Muscle of back (tissue), 11 donors: Measurements from ENCODE around the gene TRANK1. TPM values are rescaled to one million over a fixed set of nuclear protein-coding genes. Genes with fewer than 3 reads are reported as not detected.
A peak's percentile ranks its signal among the peaks of the same experiment; 100 is the strongest.

Experiments used
- DNase-seq, 3 donors: peaks; one replicate each; pipeline versions ENCODE4 v3.0.0 to v3.0.0-alpha.2; 2013
- polyA plus RNA-seq, 10 donors: library from polyadenylated mRNA; unstranded; fragments of 120-200 nt; gene quantifications; one replicate each; pipeline ENCODE4 v1.2.1, GENCODE V29; 2013; ENCODE audit not compliant: insufficient read length in 10 of 10

Gene TRANK1
- polyA plus RNA-seq, 10 donors = 4.3 to 7.8 (median 5.1) TPM

- DNase-seq = no peak
Measured at GRCh38 chr3:36803091-36803791, 141.6 kb downstream of the TRANK1 start.

- DNase-seq = no peak
Measured at GRCh38 chr3:36800533-36801116, 144.2 kb downstream of the TRANK1 start.

GRCh38 chr3:36796881-36797280 is 148.0 kb downstream of the TRANK1 start:
- DNase-seq = peak in 1 of 3 donors; percentile 19

GRCh38 chr3:36796161-36796560 is 148.7 kb downstream of the TRANK1 start:
- peak in 2 of 3 donors; percentile 22 to 63 for DNase-seq

GRCh38 chr3:36795622-36796021 is 149.2 kb downstream of the TRANK1 start:
- DNase-seq = no peak

GRCh38 chr3:36792342-36792741 is 152.5 kb downstream of the TRANK1 start:
- no peak for DNase-seq

GRCh38 chr3:36790765-36791164 is 154.1 kb downstream of the TRANK1 start:
- no peak for DNase-seq

GRCh38 chr3:36786921-36787890 is 157.6 kb downstream of the TRANK1 start:
- DNase-seq = no peak

GRCh38 chr3:36784138-36784635 is 160.7 kb downstream of the TRANK1 start:
- peak; percentile 45 to 88 (median 54) for DNase-seq

GRCh38 chr3:36777424-36778218 is 167.2 kb downstream of the TRANK1 start:
- no peak for DNase-seq

Other genes starting within 250 kb of the TRANK1 start
- 1 to 10 TPM; 1.6 to 4.2 (median 2.6) TPM for gene DCLK3, start 180.5 kb downstream of the TRANK1 start, polyA plus RNA-seq
- 10 to 100 TPM; 22.3 to 37.4 (median 29.8) TPM for gene EPM2AIP1, start 48.1 kb upstream of the TRANK1 start, polyA plus RNA-seq
- gene MLH1, start 48.5 kb upstream of the TRANK1 start, polyA plus RNA-seq = 10 to 100 TPM; 38.6 to 58.0 (median 45.5) TPM
- 10 to 100 TPM; 29.0 to 50.0 (median 39.2) TPM for gene LRRFIP2, start 229.5 kb upstream of the TRANK1 start, polyA plus RNA-seq